ENCODE data around the gene TMEM131L. TPM values are rescaled to one million over a fixed set of nuclear protein-coding genes. Genes with fewer than 3 reads are reported as not detected.

Gene TMEM131L
- total and polyA plus RNA-seq, 2 donors (not counting 3 experiments of a cell fraction or from before 2014, with no cell fraction given), result 7.7 to 21.2 TPM

GRCh38 chr4:153421941-153422340 lies 44.2 kb upstream of the TMEM131L start:
- Histone ChIP-seq H2AFZ (ENCODE audit: low read depth, low read length) (no peak overlapping the region), H3K4me1 (ENCODE audit: control insufficient read depth, extremely low read depth, insufficient read depth, low read length) (no peaks in the 10 kb centered on the region), H3K27me3 (ENCODE audit: control insufficient read depth in 2 of 2, insufficient read depth in 2 of 2, low read length in 2 of 2) (no peaks in the 10 kb centered on the region), H3K79me2 (ENCODE audit: control insufficient read depth, insufficient read depth, low read length) (no peaks in the 10 kb centered on the region), H3K9me1 (replicated peaks; ENCODE audit: control insufficient read depth, extremely low read depth, insufficient read depth, low read length) (no peaks in the 10 kb centered on the region), H3K36me3 (ENCODE audit: control insufficient read depth in 2 of 2, extremely low read depth in 1 of 2, insufficient read depth in 2 of 2, low read length in 2 of 2) (no peaks in the 10 kb centered on the region), H3K9me3 (replicated peaks; ENCODE audit: control insufficient read depth, insufficient read depth, low read length) (no peaks in the 10 kb centered on the region), H3K27ac (ENCODE audit: insufficient read depth, low read depth, low read length) (no peak overlapping the region), H4K20me1 (replicated peaks; ENCODE audit: control insufficient read depth, extremely low read depth, insufficient read depth, low read length) (no peaks in the 10 kb centered on the region), H3K4me3 (replicated peaks in 1 of 3; ENCODE audit: insufficient read depth in 1 of 3, low read depth in 1 of 3, low read length in 3 of 3) (no peak overlapping the region), H3K9ac (replicated peaks; ENCODE audit: extremely low read depth, insufficient read depth, low read length) (no peak overlapping the region), H3K4me2 (ENCODE audit: insufficient read depth, low read length) (no peak overlapping the region)
- no TSS peak for BruUV-seq (replicated peaks)
- dilution Hi-C loops (cut with MboI; ENCODE audit: extremely low pct_ligation_motif_present, low sequenced_read_pairs), result no loop called here
- no peak for FAIRE-seq
- CTCF ChIA-PET, result interaction anchor here (1.4 to 1.6 kb wide), 2 partner anchors 11 to 152 kb away, joined by 4 read pairs; no protein-coding TSS in a partner anchor
- no peak for TF ChIP-seq MAX (IDR thresholded peaks at IDR 0.05; ENCODE audit: insufficient read depth, insufficient read length)
- TF ChIP-seq POLR2A (IDR thresholded peaks at IDR 0.05; ENCODE audit: low read depth, low read length), result no peak
- no peak for TF ChIP-seq FOS (IDR thresholded peaks at IDR 0.05; ENCODE audit: borderline replicate concordance, insufficient read depth, low read length)
- no peak for TF ChIP-seq POLR2AphosphoS5 (IDR thresholded peaks at IDR 0.05; ENCODE audit: insufficient read depth, low read depth, low read length)
- TF ChIP-seq CTCF (IDR thresholded peaks at IDR 0.05; ENCODE audit: extremely low read depth in 1 of 2, insufficient read depth in 1 of 2, low read depth in 1 of 2, low read length in 2 of 2), result no peak
- TF ChIP-seq EZH2 (IDR thresholded peaks at IDR 0.05; ENCODE audit: borderline replicate concordance, low read depth, low read length, severe bottlenecking), result no peak
- no peak for TF ChIP-seq JUN (IDR thresholded peaks at IDR 0.05; ENCODE audit: borderline replicate concordance, insufficient read depth, insufficient read length, low read depth)
- no peak for TF ChIP-seq MYC (IDR thresholded peaks at IDR 0.05; ENCODE audit: low read depth, low read length)
- no peak for TF ChIP-seq GATA2 (IDR thresholded peaks at IDR 0.05; ENCODE audit: insufficient read depth, insufficient read length, low read depth, low read length)
- intact Hi-C loops (cut with micrococcal nuclease), result no loop called here
- DNase-seq (ENCODE audit: low read depth, low spot score), result no peak
- POLR2A ChIA-PET, result no interaction called here

All from endothelial cell of umbilical vein (primary cell).